ENCODE results near the gene ATOH1.

- TF ChIP-seq CTCF (IDR thresholded peaks at IDR 0.05) (no peak), POLR2AphosphoS5 (IDR thresholded peaks at IDR 0.05; ENCODE audit: low read depth, low read length) (no peak), SIN3A (IDR thresholded peaks at IDR 0.05; ENCODE audit: borderline replicate concordance, insufficient read depth, low read depth, low read length) (no peak), REST (IDR thresholded peaks at IDR 0.05; ENCODE audit: insufficient read depth in 1 of 2, low read depth in 2 of 2, low read length in 1 of 2) (no peak), TCF7L2 (IDR thresholded peaks at IDR 0.05; ENCODE audit: low read depth, low read length) (no peak)
These were observed 18.8 kb upstream of the ATOH1 start for GRCh38 chr4:93809773-93810172.
